OCI-LY3 (cell line): ENCODE measurements around the gene THBS2.

ENCODE experiments used
- EZH2phosphoT487 ChIP-seq: fragments of 200-600 bp; shearing (Covaris generic); IDR thresholded peaks from 2 replicates; pipeline ENCODE4 v1.6.1; 2018; ENCODE audit warnings: antibody characterized with exemption, mixed run types, low read depth
- TF ChIP-seq, protein P1 (sequence below): fragments of 200-600, 300-600 bp; sonication (generic); IDR thresholded peaks from 2 replicates; pipeline ENCODE4 v1.5.1; 2014; ENCODE audit warnings: antibody characterized with exemption, low read length, low read depth

DNA sequence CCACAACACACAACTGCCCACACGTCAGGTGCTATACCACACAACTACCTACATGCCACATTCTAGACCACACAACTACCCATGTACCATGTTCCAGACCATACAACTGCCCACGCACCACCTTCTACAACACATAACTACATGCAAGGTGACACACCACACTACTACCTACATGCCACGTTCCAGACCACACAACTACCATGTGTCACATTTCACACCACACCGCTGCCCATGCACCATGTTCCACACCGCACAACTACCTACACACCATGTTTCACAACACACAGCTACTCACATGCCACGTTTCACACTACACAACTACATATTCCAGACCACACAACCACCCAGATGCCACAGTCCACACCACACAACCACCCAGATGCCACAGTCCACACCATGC is 19.8 kb downstream of the THBS2 start:
- TF ChIP-seq EZH2phosphoT487: no peak
- TF ChIP-seq, protein P1, sequence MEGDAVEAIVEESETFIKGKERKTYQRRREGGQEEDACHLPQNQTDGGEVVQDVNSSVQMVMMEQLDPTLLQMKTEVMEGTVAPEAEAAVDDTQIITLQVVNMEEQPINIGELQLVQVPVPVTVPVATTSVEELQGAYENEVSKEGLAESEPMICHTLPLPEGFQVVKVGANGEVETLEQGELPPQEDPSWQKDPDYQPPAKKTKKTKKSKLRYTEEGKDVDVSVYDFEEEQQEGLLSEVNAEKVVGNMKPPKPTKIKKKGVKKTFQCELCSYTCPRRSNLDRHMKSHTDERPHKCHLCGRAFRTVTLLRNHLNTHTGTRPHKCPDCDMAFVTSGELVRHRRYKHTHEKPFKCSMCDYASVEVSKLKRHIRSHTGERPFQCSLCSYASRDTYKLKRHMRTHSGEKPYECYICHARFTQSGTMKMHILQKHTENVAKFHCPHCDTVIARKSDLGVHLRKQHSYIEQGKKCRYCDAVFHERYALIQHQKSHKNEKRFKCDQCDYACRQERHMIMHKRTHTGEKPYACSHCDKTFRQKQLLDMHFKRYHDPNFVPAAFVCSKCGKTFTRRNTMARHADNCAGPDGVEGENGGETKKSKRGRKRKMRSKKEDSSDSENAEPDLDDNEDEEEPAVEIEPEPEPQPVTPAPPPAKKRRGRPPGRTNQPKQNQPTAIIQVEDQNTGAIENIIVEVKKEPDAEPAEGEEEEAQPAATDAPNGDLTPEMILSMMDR: no peak
